ENCODE measurements around the gene WNK2.

Gene WNK2

GRCh38 chr9:93295456-93296076 is 111.6 kb downstream of the WNK2 start:
- no peak for FAIRE-seq
- TF ChIP-seq POLR2A (IDR thresholded peaks at IDR 0.05; ENCODE audit: low read depth, low read length) = no peak
- DNase-seq (ENCODE audit: insufficient read length, low spot score) = no peak

DNA sequence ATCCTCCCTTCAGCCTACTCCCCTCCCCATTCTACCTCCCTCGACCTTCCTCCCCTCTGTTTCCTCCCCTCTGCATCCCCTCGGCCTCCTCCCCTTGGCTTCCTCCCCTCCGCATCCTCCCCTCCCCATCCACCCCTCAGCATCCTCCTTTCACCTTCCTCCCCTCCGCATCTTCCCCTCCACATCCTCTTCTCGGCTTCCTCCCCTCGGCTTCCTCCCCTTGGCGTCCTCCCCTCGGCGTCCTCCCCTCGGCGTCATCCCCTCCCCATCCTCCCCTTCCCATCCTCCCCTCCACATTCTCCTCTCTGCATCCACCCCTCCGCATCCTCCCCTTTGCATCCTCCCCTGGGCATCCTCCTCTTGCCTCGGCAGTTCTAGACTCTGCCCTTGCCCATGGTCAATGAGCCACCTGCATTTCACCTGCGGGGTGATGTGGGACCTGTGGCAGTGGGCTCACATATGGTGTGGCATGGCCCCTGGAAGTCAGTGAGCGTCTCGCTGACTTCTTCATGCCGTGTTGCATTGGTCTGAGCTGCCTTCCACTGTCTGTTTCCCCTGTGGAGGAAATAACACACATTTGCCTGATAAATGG is 113.0 kb downstream of the WNK2 start:
- FAIRE-seq = no peak
- DNase-seq (ENCODE audit: insufficient read length, low spot score) = no peak
- TF ChIP-seq POLR2A (IDR thresholded peaks at IDR 0.05; ENCODE audit: low read depth, low read length) = no peak

- FAIRE-seq = no peak
- DNase-seq (ENCODE audit: insufficient read length, low spot score) = no peak
These were observed 113.9 kb downstream of the WNK2 start for GRCh38 chr9:93297659-93298497.

GRCh38 chr9:93298498-93299417 is 114.8 kb downstream of the WNK2 start:
- FAIRE-seq = no peak
- no peak for DNase-seq (ENCODE audit: insufficient read length, low spot score)
- TF ChIP-seq POLR2A (IDR thresholded peaks at IDR 0.05; ENCODE audit: low read depth, low read length) = no peak

More at GRCh38 chr9:93297659-93298497, 113.9 kb downstream of the WNK2 start:
- no peak for TF ChIP-seq POLR2A (IDR thresholded peaks at IDR 0.05; ENCODE audit: low read depth, low read length)

- no peak for FAIRE-seq
- TF ChIP-seq POLR2A (IDR thresholded peaks at IDR 0.05; ENCODE audit: low read depth, low read length) = no peak
- DNase-seq (ENCODE audit: insufficient read length, low spot score) = no peak
These were observed 115.7 kb downstream of the WNK2 start for GRCh38 chr9:93299418-93300174.

DNA sequence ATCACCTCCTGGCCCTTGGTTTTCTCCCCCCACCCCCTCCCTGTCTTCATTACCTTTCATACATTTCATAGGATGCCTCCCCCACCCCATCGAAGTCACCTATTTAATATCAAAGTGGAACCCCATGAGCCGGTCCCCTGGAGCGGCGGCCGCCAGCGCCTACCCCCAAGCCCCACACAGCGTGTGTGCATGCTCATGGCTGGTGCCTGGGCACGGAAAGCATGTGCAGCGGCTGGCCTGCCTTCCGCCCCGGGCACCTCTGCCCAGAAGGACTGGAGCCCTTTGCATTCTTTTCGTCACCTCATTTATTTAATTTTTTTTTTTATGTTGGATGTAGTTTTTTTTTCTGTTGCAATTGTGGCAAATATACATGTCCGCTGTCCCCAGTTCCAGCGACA is 116.2 kb downstream of the WNK2 start:
- no peak for TF ChIP-seq POLR2A (IDR thresholded peaks at IDR 0.05; ENCODE audit: low read depth, low read length)
- FAIRE-seq (no peak), DNase-seq (ENCODE audit: insufficient read length, low spot score) (no peak)

- FAIRE-seq (no peak), DNase-seq (ENCODE audit: insufficient read length, low spot score) (no peak)
- TF ChIP-seq POLR2A (IDR thresholded peaks at IDR 0.05; ENCODE audit: low read depth, low read length) = no peak
These were observed 116.7 kb downstream of the WNK2 start for GRCh38 chr9:93300585-93301081.

DNA sequence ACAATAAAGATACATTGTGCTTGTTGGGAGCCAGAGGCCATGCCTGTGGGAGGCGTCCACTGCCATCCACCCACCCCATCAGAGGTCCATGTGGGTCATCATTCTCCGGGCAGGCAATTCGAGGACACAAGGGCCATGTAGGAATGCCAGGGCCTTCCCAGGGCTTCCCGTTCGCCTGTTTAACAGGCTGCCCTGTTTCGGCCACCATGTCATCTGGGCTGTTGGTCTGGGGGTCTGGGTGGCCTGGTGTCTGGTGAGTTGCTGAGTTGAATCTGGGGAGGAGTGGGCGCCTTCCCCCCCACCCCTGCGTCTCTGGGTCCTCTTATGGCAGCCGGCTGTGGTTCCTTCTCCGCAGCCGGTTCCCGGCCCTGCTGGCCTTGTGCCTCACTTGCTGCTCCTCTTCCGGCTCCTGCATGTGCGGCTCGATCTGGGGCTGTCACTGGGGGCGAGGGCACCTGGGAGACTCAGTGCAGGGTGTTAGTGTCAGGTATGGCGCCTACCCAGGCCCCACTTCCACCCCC is 117.4 kb downstream of the WNK2 start:
- no peak for TF ChIP-seq POLR2A (IDR thresholded peaks at IDR 0.05; ENCODE audit: low read depth, low read length)
- FAIRE-seq (no peak), DNase-seq (ENCODE audit: insufficient read length, low spot score) (no peak)

DNA sequence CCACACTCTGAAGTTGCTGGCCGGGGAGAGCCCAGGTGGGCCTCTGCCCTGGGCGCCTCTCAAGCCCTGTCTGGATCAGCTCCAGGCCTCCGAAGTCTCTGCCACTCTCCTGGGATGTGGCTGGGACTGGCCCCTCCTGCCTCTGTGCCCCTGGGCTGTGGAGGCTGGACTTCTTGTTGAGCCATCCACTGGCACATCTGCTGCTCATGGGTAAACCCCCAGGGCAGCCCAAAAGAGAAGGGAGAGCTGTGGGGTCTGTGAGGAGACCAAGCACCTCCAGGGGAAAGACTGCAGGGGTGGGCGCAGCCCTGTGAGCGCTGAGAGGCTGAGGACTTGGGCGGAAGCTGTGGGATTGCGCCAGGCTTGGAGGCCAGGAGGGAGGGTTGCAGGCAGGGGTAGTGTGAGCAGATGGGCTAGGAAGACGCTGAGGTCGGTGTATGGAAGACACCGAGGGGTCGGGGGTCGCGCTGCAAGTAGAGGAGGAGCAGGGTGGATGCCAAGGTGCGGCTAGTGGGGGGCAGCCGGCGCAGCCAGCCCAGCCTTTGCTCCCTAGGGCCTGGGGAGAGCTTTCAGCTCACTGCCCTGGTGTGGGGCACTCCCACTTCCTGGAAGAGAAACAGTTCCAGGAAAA is 118.1 kb downstream of the WNK2 start:
- DNase-seq (ENCODE audit: insufficient read length, low spot score) (no peak), FAIRE-seq (no peak)
- TF ChIP-seq POLR2A (IDR thresholded peaks at IDR 0.05; ENCODE audit: low read depth, low read length) = no peak

- DNase-seq (ENCODE audit: insufficient read length, low spot score) (peak; percentile 73), FAIRE-seq (no peak)
- TF ChIP-seq POLR2A (IDR thresholded peaks at IDR 0.05; ENCODE audit: low read depth, low read length) = no peak
These were observed 118.8 kb downstream of the WNK2 start for GRCh38 chr9:93302586-93303257.

- DNase-seq (ENCODE audit: insufficient read length, low spot score) = no peak
- no peak for TF ChIP-seq POLR2A (IDR thresholded peaks at IDR 0.05; ENCODE audit: low read depth, low read length)
- FAIRE-seq = no peak
These were observed 119.4 kb downstream of the WNK2 start for GRCh38 chr9:93303258-93303771.
